Right atrium auricular region (tissue), 2 donors: ENCODE results near the gene NANOGP8. TPM values are rescaled to one million over a fixed set of nuclear protein-coding genes. Genes with fewer than 3 reads are reported as not detected.

Experiments used
- DNase-seq: peaks from one replicate; pipeline ENCODE4 v3.0.0-alpha.2; 2019; ENCODE audit warnings: low spot score
- H3K27ac ChIP-seq, 2 donors: fragments of 200-600 bp; sonication (generic); 1 replicate in 1 of 2; 2 replicates in 1 of 2; pipeline ENCODE4 v1.5.1; 2016 to 2019
- H3K27me3 ChIP-seq, 2 donors: fragments of 200-600 bp; sonication (generic); one replicate each; pipeline versions ENCODE4 v1.5.1 to v1.6.0; 2017 to 2019
- H3K36me3 ChIP-seq: fragments of 200-600 bp; sonication (generic); one replicate; pipeline ENCODE4 v1.5.1; 2016
- H3K4me1 ChIP-seq, 2 donors: fragments of 200-600 bp; sonication (generic); one replicate each; pipeline versions ENCODE4 v1.5.1 to v1.6.0; 2017 to 2019
- H3K4me3 ChIP-seq, 2 donors: fragments of 200-600 bp; sonication (generic); 1 replicate in 1 of 2; 2 replicates in 1 of 2; pipeline ENCODE4 v1.5.1; 2017 to 2019; ENCODE audit warnings: mild to moderate bottlenecking in 1 of 2, moderate library complexity in 1 of 2
- H3K9me3 ChIP-seq, 2 donors: fragments of 200-600 bp; sonication (generic); one replicate each; pipeline ENCODE4 v1.5.1; 2019
- total RNA-seq, 2 donors: library from RNA; depleted of rRNA; stranded (reverse); fragments of >200 nt; gene quantifications; one replicate each; pipeline ENCODE4 v1.1.0, GENCODE V29; 2016
- TF ChIP-seq, protein P1 (sequence below), 2 donors: fragments of 200-600 bp; sonication (generic); IDR thresholded peaks; one replicate each; pipeline ENCODE4 v1.5.1; 2019; ENCODE audit warnings: antibody characterized with exemption in 2 of 2

The NANOGP8 gene
- total RNA-seq, 2 donors from 2014 or later, result 0.39 TPM; not detected in 1

DNA sequence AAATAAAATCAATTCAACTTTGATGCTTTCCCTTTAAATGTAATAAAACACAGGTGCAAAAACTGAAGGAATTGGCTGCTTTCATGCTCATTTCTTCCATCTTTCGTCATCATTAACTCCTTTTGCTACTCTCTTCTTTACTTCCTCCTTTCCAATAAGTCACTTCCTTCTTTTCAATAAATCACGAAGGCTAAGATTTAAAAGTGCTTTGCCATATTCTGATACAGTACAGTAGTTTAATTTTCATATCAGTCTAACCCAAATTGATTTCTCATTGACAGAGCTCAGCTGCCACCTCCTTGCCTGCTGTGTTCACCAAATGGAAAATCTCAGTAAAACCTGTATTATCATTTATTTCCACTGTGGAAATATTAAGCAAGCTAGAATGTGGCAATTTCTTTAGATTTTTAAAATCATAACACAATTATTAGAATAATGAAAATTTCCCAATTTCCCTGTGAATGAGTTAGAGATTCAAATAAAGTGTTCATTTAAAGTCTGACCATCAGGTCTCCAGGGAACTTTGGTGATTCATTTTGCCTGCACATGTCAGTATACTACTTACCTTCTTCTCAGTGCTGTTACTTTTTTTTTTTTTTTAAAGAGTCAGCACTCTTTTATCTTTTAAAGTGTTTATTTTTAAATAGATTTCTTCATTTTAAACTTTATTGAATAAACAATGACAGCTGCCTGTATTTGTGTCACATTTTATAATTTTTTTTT, 41.6 kb downstream of the NANOGP8 start:
- Histone ChIP-seq H3K36me3 (no peaks in the 10 kb centered on the region), H3K27me3 (no peaks in the 10 kb centered on the region), H3K4me3 (no peak overlapping the region), H3K27ac (no peak overlapping the region), H3K9me3 (no peaks in the 10 kb centered on the region), H3K4me1 (no peaks in the 10 kb centered on the region)
- DNase-seq, result no peak
- TF ChIP-seq, protein P1, sequence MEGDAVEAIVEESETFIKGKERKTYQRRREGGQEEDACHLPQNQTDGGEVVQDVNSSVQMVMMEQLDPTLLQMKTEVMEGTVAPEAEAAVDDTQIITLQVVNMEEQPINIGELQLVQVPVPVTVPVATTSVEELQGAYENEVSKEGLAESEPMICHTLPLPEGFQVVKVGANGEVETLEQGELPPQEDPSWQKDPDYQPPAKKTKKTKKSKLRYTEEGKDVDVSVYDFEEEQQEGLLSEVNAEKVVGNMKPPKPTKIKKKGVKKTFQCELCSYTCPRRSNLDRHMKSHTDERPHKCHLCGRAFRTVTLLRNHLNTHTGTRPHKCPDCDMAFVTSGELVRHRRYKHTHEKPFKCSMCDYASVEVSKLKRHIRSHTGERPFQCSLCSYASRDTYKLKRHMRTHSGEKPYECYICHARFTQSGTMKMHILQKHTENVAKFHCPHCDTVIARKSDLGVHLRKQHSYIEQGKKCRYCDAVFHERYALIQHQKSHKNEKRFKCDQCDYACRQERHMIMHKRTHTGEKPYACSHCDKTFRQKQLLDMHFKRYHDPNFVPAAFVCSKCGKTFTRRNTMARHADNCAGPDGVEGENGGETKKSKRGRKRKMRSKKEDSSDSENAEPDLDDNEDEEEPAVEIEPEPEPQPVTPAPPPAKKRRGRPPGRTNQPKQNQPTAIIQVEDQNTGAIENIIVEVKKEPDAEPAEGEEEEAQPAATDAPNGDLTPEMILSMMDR (IDR thresholded peaks at IDR 0.05), result no peak

DNA sequence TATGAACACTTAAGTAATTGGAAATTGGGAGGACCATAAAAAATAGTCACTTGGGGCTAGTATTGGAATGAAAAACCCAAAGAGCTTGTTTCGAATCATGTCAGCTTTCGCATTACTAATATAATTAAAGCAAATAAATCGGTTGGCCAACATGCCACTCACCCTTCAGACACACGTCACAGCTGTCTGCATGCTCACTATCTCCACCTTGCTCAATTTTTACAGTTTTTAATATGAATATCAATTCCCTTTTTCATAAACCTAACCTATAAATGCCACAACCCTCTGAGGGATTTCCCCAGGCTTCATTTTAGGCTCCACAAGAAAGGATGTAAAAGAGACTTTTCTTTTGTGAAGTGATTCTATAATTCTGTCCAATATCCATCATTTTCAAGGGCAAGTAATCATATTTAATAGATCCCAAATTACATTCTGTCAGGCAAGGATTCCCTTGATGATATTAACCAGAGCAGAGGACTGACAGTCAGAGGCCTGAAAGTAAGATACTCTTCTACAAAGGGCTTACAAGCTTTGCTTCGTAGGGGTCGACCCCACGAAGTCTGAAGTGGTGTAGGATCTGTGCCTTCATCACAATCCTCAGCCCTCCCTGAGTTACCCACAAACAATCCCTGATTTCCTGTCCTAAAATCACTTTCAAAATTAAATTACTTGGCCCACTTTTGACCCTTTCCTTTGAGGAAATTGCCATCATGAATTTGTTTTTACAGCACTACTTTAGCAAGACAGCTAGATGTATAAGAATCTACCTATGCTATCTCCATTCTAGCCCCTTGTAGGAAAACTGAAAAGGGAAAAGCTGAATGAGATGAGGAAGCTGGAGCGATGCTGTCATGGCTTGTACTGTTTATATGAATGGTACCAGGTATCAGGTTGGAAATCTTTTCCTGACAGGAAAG, 44.5 kb downstream of the NANOGP8 start:
- Histone ChIP-seq H3K36me3 (no peaks in the 10 kb centered on the region), H3K4me1 (no peaks in the 10 kb centered on the region), H3K27ac (no peak overlapping the region), H3K9me3 (no peaks in the 10 kb centered on the region), H3K27me3 (no peaks in the 10 kb centered on the region), H3K4me3 (no peak overlapping the region)
- DNase-seq, result no peak
- TF ChIP-seq, protein P1 (IDR thresholded peaks at IDR 0.05), result no peak

DNA sequence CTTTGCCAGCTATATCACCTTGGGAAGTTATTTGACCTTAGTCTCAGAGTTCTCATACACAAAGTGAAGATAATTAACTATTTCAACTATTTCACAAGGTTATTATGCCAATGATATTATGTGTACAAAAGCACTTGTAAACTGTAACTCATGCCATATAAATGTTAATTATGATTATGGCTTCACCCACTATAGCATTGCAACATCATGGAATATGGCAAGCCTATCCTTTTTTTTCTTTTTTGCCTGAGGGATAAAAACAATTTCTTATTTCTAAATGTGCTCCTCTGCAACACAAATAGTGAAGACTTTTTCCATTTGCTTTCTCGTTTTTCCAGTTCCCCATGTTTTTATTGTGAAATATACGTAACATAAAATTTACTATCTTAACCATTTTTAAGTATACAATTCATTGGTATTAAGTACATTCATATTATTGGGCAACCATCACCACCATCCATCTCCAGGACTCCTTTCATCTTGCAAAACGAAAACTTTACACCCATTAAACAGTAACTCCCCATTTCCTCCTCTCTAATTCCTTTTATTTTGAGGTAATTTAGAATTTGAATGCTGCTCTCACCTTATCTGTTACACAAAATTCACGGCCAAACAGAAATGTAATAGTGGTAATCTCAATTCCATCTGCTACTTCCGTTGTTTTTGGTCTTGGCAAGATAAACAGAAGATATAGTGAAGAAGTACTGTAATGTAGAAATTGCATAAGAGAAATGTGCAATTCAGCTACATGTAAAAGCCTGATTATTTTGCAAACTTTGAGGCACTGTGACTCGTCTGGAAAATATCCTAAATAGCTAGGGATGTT, 46.3 kb downstream of the NANOGP8 start:
- TF ChIP-seq, protein P1 (IDR thresholded peaks at IDR 0.05), result no peak
- no peak overlapping the region for H3K27ac ChIP-seq
- no peaks in the 10 kb centered on the region for H3K9me3 ChIP-seq
- no peaks in the 10 kb centered on the region for H3K36me3 ChIP-seq
- DNase-seq, result no peak
- H3K4me3 ChIP-seq, result no peak overlapping the region
- no peaks in the 10 kb centered on the region for H3K4me1 ChIP-seq
- no peaks in the 10 kb centered on the region for H3K27me3 ChIP-seq

Other genes starting within 250 kb of the NANOGP8 start
- gene AQR, start 115.6 kb downstream of the NANOGP8 start, total RNA-seq, result 10 to 100 TPM; 12.5 to 14.5 TPM
- 10 to 100 TPM; 17.6 to 35.4 TPM for gene ZNF770, start 97.0 kb downstream of the NANOGP8 start, total RNA-seq